Kidney epithelial cell (primary cell): ENCODE data around the gene EEF1A1. TPM values are rescaled to one million over a fixed set of nuclear protein-coding genes. Genes with fewer than 3 reads are reported as not detected.

Source experiments
- DNase-seq: peaks from one replicate; pipeline ENCODE4 v3.0.0-alpha.2; 2010; ENCODE audit warnings: low read depth
- H3K27me3 ChIP-seq: 2 replicates; pipeline ENCODE4 v1.6.0; 2011; ENCODE audit warnings: low read length; ENCODE audit not compliant: control insufficient read depth, insufficient read depth
- H3K36me3 ChIP-seq: 2 replicates; pipeline ENCODE4 v1.5.1; 2011; ENCODE audit warnings: low read length; ENCODE audit not compliant: control insufficient read depth, insufficient read depth
- H3K4me3 ChIP-seq: 2 replicates; pipeline ENCODE4 v1.5.1; 2011; ENCODE audit warnings: low read depth, mild to moderate bottlenecking, control low read depth, low read length
- total RNA-seq: library from RNA; depleted of rRNA; stranded (reverse); fragments of >200 nt; gene quantifications from 2 replicates; pipeline ENCODE4 v1.2.3, GENCODE V29; 2015
- TF ChIP-seq, protein P1 (sequence below): IDR thresholded peaks from 2 replicates; pipeline ENCODE4 v1.5.1; 2011; ENCODE audit warnings: mild to moderate bottlenecking, moderate library complexity, low read length, control low read depth, inconsistent platforms; ENCODE audit not compliant: insufficient read depth, poor library complexity, severe bottlenecking

The EEF1A1 gene
- total RNA-seq, 1 donor from 2014 or later = 18,187 TPM

DNA sequence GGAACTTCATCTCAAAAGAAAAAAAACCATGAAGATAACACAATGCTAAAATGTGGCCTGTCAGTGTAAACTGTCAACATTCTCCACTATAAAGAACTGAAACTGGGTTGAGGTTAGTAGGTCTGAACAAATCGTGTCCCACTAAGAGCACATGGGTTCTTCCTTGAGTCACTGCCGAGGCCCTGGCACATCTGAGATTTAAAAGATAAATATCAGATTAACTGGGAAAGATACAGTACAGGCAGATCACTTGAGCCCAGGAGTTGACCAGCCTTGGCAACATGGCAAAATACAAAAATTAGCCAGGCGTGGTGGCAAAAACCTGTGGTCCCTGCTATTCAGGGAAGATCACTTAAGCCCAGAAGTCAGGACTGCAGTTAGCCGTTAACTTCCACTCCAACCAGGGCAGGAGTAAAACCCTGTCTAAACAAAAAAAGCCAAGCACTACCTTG is 5.6 kb downstream of the EEF1A1 start:
- no peak for DNase-seq
- TF ChIP-seq, protein P1, sequence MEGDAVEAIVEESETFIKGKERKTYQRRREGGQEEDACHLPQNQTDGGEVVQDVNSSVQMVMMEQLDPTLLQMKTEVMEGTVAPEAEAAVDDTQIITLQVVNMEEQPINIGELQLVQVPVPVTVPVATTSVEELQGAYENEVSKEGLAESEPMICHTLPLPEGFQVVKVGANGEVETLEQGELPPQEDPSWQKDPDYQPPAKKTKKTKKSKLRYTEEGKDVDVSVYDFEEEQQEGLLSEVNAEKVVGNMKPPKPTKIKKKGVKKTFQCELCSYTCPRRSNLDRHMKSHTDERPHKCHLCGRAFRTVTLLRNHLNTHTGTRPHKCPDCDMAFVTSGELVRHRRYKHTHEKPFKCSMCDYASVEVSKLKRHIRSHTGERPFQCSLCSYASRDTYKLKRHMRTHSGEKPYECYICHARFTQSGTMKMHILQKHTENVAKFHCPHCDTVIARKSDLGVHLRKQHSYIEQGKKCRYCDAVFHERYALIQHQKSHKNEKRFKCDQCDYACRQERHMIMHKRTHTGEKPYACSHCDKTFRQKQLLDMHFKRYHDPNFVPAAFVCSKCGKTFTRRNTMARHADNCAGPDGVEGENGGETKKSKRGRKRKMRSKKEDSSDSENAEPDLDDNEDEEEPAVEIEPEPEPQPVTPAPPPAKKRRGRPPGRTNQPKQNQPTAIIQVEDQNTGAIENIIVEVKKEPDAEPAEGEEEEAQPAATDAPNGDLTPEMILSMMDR = no peak
- Histone ChIP-seq H3K36me3 (peaks cover 7% of the 10 kb centered on the region), H3K27me3 (no peaks in the 10 kb centered on the region), H3K4me3 (no peak overlapping the region)

DNA sequence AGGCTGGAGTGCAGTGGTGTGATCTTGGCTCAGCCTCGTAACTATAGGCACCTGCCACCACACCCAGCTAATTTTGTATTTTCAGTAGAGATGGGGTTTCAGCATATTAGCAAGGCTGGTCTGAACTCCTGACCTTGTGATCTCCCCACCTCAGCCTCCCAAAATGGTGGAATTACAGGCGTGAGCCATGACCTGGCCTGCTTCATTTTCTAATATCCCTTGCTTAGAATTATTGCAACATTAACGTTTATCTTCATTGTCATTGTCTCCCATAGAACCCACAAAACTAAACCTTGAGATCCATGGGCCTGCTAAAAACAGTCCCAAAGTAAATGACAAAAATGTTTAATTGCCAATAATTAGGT is 6.1 kb downstream of the EEF1A1 start:
- TF ChIP-seq, protein P1 = no peak
- H3K27me3 ChIP-seq = no peaks in the 10 kb centered on the region
- DNase-seq = no peak
- peaks cover 7% of the 10 kb centered on the region for H3K36me3 ChIP-seq
- H3K4me3 ChIP-seq = no peak overlapping the region

DNA sequence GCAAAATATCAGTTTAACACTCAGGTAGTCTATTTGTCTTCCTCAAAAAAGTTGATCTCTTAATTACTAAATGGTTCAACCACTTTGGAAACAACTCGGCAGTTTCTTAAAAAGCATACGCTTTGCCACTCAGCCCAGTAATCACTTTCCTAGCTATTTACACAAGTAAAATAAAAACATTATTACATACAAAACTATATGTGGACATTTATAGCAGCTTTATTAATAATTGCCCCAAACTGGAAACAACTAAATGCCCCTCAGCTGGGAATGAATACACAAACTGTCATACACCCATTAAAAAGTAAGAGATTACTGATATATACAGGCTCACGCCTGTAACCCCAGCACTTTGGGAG is 7.4 kb downstream of the EEF1A1 start:
- Histone ChIP-seq H3K4me3 (no peak overlapping the region), H3K27me3 (no peaks in the 10 kb centered on the region), H3K36me3 (peaks cover 3% of the 10 kb centered on the region)
- TF ChIP-seq, protein P1 = no peak
- DNase-seq = no peak

DNA sequence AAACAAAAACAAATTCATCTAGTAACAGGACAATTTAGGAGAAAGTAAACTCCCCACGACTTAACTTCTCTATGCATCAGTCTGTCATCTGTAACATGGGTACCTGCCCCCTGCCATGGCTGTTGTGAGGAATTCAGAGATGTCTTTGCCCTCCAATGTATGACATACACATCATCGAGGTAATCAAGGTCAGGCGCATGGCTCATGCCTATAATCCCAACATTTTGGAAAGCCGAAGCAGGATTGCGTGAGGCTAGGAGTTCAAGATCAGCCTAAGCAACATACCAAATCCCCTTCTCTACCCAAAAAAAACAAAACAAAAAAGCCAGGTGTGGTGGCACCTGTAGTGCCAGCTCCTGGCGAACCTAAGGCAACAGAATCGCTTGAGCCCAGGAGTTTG is 9.0 kb downstream of the EEF1A1 start:
- Histone ChIP-seq H3K27me3 (no peaks in the 10 kb centered on the region), H3K4me3 (no peak overlapping the region), H3K36me3 (peaks cover 1% of the 10 kb centered on the region)
- TF ChIP-seq, protein P1 = no peak
- no peak for DNase-seq

DNA sequence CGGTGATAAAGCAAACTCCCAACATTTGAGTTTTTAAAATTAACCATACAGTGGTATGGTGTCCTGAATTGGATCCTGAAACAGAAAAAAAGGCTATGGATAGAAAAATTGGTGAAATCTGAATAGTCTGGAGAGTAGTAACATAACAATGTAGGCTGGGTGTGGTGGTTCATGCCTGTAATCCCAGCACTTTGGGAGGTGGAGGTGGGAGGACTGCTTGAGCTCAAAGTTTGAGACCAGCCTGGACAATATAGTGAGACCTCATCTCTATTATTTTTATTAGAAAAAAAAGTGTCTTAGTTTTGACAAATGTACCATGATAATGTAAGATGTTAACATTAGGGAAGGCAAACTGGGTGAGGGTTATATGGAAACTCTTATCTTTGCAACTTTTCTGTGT is 11.0 kb downstream of the EEF1A1 start:
- DNase-seq = no peak
- Histone ChIP-seq H3K4me3 (no peak overlapping the region), H3K36me3 (no peaks in the 10 kb centered on the region), H3K27me3 (no peaks in the 10 kb centered on the region)
- TF ChIP-seq, protein P1 = no peak

DNA sequence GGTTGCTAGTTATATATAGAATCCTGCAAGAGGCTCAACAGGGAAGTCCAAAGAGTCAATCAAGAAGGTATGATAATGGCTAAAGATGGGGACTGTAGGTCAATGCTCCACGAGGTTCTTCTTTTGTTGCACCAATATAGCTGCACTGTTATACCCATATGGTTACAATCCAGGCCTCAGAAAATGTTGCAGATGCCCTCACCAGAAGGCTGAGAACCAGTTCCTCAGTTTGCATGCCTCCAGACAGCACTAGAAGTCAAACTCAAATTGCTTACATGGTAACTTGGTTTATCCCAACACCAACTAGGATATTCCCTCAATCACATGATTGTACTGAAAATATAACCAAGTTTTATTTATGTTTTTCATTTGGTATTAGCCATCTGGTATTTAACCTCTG is 12.1 kb downstream of the EEF1A1 start:
- Histone ChIP-seq H3K4me3 (no peak overlapping the region), H3K36me3 (no peaks in the 10 kb centered on the region), H3K27me3 (no peaks in the 10 kb centered on the region)
- DNase-seq = no peak
- TF ChIP-seq, protein P1 = no peak
